Smooth muscle cell (in vitro differentiated cells): ENCODE measurements around the gene MECP2. TPM values are rescaled to one million over a fixed set of nuclear protein-coding genes. Genes with fewer than 3 reads are reported as not detected.

Source experiments
- DNase-seq: peaks from one replicate; lab custom pipeline; 2025; ENCODE audit not compliant: unreplicated experiment; lab: John Stamatoyannopoulos, UW
- H2AFZ ChIP-seq: fragments of 200-600 bp; sonication (generic); 2 replicates; pipeline ENCODE4 v1.6.0; 2016; ENCODE audit warnings: antibody characterized with exemption, low read depth, mild to moderate bottlenecking
- H3F3A ChIP-seq: fragments of 200-600 bp; sonication (generic); 2 replicates; pipeline ENCODE4 v1.6.0; 2017; ENCODE audit warnings: antibody characterized with exemption, low read depth
- H3K27ac ChIP-seq: fragments of 200-600 bp; sonication (generic); 2 replicates; pipeline ENCODE4 v1.5.1; 2016; ENCODE audit warnings: low read depth, mild to moderate bottlenecking
- H3K27me3 ChIP-seq: fragments of 200-600 bp; sonication (generic); 2 replicates; pipeline ENCODE4 v1.6.1; 2016; ENCODE audit warnings: low read depth, mild to moderate bottlenecking
- H3K36me3 ChIP-seq: fragments of 200-600 bp; sonication (generic); 2 replicates; pipeline ENCODE4 v1.5.1; 2016; ENCODE audit warnings: low read depth
- H3K4me1 ChIP-seq: fragments of 200-600 bp; sonication (generic); 2 replicates; pipeline ENCODE4 v1.5.1; 2016; ENCODE audit warnings: low read depth
- H3K4me2 ChIP-seq: fragments of 200-600 bp; sonication (generic); 2 replicates; pipeline ENCODE4 v1.6.0; 2016; ENCODE audit warnings: mild to moderate bottlenecking
- H3K4me3 ChIP-seq: fragments of 200-600 bp; sonication (generic); 2 replicates; pipeline ENCODE4 v1.5.1; 2016; ENCODE audit warnings: mild to moderate bottlenecking
- H3K79me2 ChIP-seq: fragments of 200-600 bp; sonication (generic); 2 replicates; pipeline ENCODE4 v1.6.0; 2016; ENCODE audit warnings: low read depth, mild to moderate bottlenecking
- H3K9ac ChIP-seq: fragments of 200-600 bp; sonication (generic); 2 replicates; pipeline ENCODE4 v1.6.0; 2016; ENCODE audit warnings: low read depth
- H3K9me3 ChIP-seq: fragments of 200-600 bp; sonication (generic); replicated peaks from 2 replicates; pipeline ENCODE4 v1.5.1; 2016; ENCODE audit warnings: low read depth
- H4K20me1 ChIP-seq: fragments of 200-600 bp; sonication (generic); 2 replicates; pipeline ENCODE4 v1.6.0; 2016; ENCODE audit warnings: low read depth
- CTCF ChIP-seq: fragments of 200-600 bp; sonication (generic); IDR thresholded peaks from 2 replicates; pipeline ENCODE4 v1.5.1; 2017; ENCODE audit warnings: borderline replicate concordance, mild to moderate bottlenecking, antibody characterized with exemption; ENCODE audit not compliant: insufficient read depth, poor library complexity, severe bottlenecking
- WGBS: methylation state at CpG from one replicate; pipeline ENCODE4 v1.1.7; 2016; ENCODE audit warnings: low lambda C conversion rate; 5-methylcytosine and 5-hydroxymethylcytosine counted together
- polyA plus RNA-seq: library from polyadenylated mRNA; unstranded; fragments of >200 nt; fragmentation: Nextera tagmentation; extraction: Ambion mirVana; gene quantifications from 2 replicates; pipeline ENCODE4 v1.2.1, GENCODE V29; 2016
- total RNA-seq: library from RNA; depleted of rRNA; stranded (reverse); fragments of >200 nt; gene quantifications from 2 replicates; pipeline ENCODE4 v1.2.3, GENCODE V29; 2014

MECP2 gene
- total and polyA plus RNA-seq, 2 experiments from 2014 or later = 11.9 to 13.1 TPM

DNA sequence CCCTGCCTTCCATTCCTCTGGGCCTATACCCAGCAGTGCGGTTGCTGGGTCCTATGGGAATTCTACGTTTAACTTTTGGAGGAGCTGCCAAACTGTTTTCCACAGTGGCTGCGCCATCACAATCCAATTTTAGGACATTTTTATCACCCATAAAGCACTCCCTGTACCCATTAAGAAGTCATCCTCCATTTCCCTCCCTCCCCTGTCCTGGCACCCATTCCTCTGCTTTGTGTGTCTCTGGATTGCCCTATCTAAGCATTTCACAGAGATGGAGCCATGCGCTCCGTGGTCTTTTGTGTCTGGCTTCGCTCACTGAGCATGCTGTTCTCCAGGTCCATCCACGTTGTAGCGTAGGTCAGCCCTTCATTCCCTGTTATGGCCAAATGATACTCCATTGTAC is 44.9 kb upstream of the MECP2 start:
- WGBS = 88% methylated on average over 8 of the region's 8 CpGs
- Histone ChIP-seq H2AFZ (no peak overlapping the region), H3K36me3 (no peaks in the 10 kb centered on the region), H3K9ac (no peak overlapping the region), H3K4me1 (no peaks in the 10 kb centered on the region), H3F3A (no peaks in the 10 kb centered on the region), H3K4me3 (no peak overlapping the region), H3K79me2 (no peaks in the 10 kb centered on the region), H3K27me3 (no peaks in the 10 kb centered on the region), H3K4me2 (no peak overlapping the region), H3K27ac (no peak overlapping the region), H3K9me3 (no peaks in the 10 kb centered on the region), H4K20me1 (no peaks in the 10 kb centered on the region)
- no peak for DNase-seq
- TF ChIP-seq CTCF = no peak

DNA sequence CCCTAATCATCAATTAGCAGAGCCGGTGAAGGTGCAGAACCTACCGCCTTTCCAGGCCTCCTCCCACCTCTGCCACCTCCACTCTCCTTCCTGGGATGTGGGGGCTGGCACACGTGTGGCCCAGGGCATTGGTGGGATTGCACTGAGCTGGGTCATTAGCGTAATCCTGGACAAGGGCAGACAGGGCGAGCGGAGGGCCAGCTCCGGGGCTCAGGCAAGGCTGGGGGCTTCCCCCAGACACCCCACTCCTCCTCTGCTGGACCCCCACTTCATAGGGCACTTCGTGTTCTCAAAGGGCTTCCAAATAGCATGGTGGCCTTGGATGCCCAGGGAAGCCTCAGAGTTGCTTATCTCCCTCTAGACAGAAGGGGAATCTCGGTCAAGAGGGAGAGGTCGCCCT is 43.2 kb upstream of the MECP2 start:
- Histone ChIP-seq H3K79me2 (no peaks in the 10 kb centered on the region), H3K4me1 (no peaks in the 10 kb centered on the region), H3K27ac (no peak overlapping the region), H2AFZ (no peak overlapping the region), H3K9ac (no peak overlapping the region), H3K4me3 (no peak overlapping the region), H4K20me1 (no peaks in the 10 kb centered on the region), H3F3A (no peaks in the 10 kb centered on the region), H3K4me2 (no peak overlapping the region), H3K27me3 (no peaks in the 10 kb centered on the region), H3K9me3 (no peaks in the 10 kb centered on the region), H3K36me3 (no peaks in the 10 kb centered on the region)
- no peak for TF ChIP-seq CTCF
- DNase-seq = no peak
- 76% methylated on average over 10 of the region's 10 CpGs for WGBS

DNA sequence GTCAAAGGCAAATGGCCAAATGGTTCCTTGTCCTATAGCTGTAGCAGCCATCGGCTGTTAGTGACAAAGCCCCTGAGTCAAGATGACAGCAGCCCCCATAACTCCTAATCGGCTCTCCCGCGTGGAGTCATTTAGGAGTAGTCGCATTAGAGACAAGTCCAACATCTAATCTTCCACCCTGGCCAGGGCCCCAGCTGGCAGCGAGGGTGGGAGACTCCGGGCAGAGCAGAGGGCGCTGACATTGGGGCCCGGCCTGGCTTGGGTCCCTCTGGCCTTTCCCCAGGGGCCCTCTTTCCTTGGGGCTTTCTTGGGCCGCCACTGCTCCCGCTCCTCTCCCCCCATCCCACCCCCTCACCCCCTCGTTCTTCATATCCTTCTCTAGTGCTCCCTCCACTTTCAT is 42.7 kb upstream of the MECP2 start:
- H3K4me1 ChIP-seq = no peaks in the 10 kb centered on the region
- no peak overlapping the region for H3K4me2 ChIP-seq
- no peaks in the 10 kb centered on the region for H3F3A ChIP-seq
- H3K27ac ChIP-seq = no peak overlapping the region
- no peak for DNase-seq
- no peak overlapping the region for H3K9ac ChIP-seq
- no peak overlapping the region for H3K4me3 ChIP-seq
- H3K9me3 ChIP-seq = no peaks in the 10 kb centered on the region
- H3K36me3 ChIP-seq = no peaks in the 10 kb centered on the region
- no peak overlapping the region for H2AFZ ChIP-seq
- TF ChIP-seq CTCF = no peak
- no peaks in the 10 kb centered on the region for H3K27me3 ChIP-seq
- H3K79me2 ChIP-seq = no peaks in the 10 kb centered on the region
- WGBS = 90% methylated on average over 11 of the region's 12 CpGs
- no peaks in the 10 kb centered on the region for H4K20me1 ChIP-seq

GRCh38 chrX:154138857-154139256 is 41.3 kb upstream of the MECP2 start:
- H3K4me3 ChIP-seq = no peak overlapping the region
- H3K4me2 ChIP-seq = no peak overlapping the region
- no peaks in the 10 kb centered on the region for H3F3A ChIP-seq
- WGBS = 85% methylated on average over 9 of the region's 10 CpGs
- H3K9me3 ChIP-seq = no peaks in the 10 kb centered on the region
- H3K36me3 ChIP-seq = no peaks in the 10 kb centered on the region
- DNase-seq = no peak
- H3K9ac ChIP-seq = no peak overlapping the region
- no peaks in the 10 kb centered on the region for H3K27me3 ChIP-seq
- no peaks in the 10 kb centered on the region for H3K4me1 ChIP-seq
- TF ChIP-seq CTCF = no peak
- no peaks in the 10 kb centered on the region for H3K79me2 ChIP-seq
- H2AFZ ChIP-seq = no peak overlapping the region
- H3K27ac ChIP-seq = no peak overlapping the region
- H4K20me1 ChIP-seq = no peaks in the 10 kb centered on the region
